H1 (cell line): ENCODE data around the gene DCAF7.

ENCODE experiments used
- ASH2L ChIP-seq: fragments of 200-600, 300-600 bp; sonication (generic); IDR thresholded peaks from one replicate; pipeline ENCODE4 v1.7.1; 2017; ENCODE audit warnings: low read length
- BACH1 ChIP-seq: IDR thresholded peaks from 2 replicates; pipeline ENCODE4 v1.6.1; 2012; ENCODE audit warnings: low read length, improper control_type of control experiment
- CBX8 ChIP-seq: fragments of 300-800, 300-1000 bp; sonication (generic); IDR thresholded peaks from 2 replicates; pipeline ENCODE4 v1.7.1; 2016; ENCODE audit warnings: low read depth, low read length, borderline replicate concordance
- CHD1 ChIP-seq: IDR thresholded peaks from 2 replicates; pipeline ENCODE4 v1.6.1; 2012; ENCODE audit warnings: low read depth, low read length, improper control_type of control experiment
- GABPA ChIP-seq: IDR thresholded peaks from 2 replicates; pipeline ENCODE4 v1.6.1; 2011; ENCODE audit warnings: mild to moderate bottlenecking, low read length, moderate library complexity, borderline replicate concordance; ENCODE audit not compliant: insufficient read depth
- JUN ChIP-seq: IDR thresholded peaks from 2 replicates; pipeline ENCODE4 v1.6.1; 2011; ENCODE audit warnings: low read depth, mild to moderate bottlenecking, improper control_type of control experiment, low read length
- MAFK ChIP-seq: IDR thresholded peaks from 2 replicates; pipeline ENCODE4 v1.6.1; 2012; ENCODE audit warnings: low read depth, mild to moderate bottlenecking, improper control_type of control experiment, low read length
- RBBP5 ChIP-seq: IDR thresholded peaks from 2 replicates; pipeline ENCODE4 v1.7.1; 2012; ENCODE audit warnings: low read depth, mild to moderate bottlenecking, inconsistent platforms, low read length, moderate library complexity, borderline replicate concordance
- RFX5 ChIP-seq: IDR thresholded peaks from 2 replicates; pipeline ENCODE4 v1.6.1; 2011; ENCODE audit warnings: low read depth, low read length, improper control_type of control experiment, borderline replicate concordance
- SP1 ChIP-seq: IDR thresholded peaks from 2 replicates; pipeline ENCODE4 v1.6.1; 2011; ENCODE audit warnings: low read depth, low read length
- TF ChIP-seq, protein P1 (sequence below), 3 experiments: IDR thresholded peaks; 1 replicate in 2 of 3; 2 replicates in 1 of 3; pipeline versions ENCODE4 v1.5.1 to v1.6.1; 2011; ENCODE audit warnings: low read length in 3 of 3, mild to moderate bottlenecking in 3 of 3, inconsistent platforms in 2 of 3, low read depth in 1 of 3, moderate library complexity in 1 of 3; ENCODE audit not compliant: insufficient read depth in 1 of 3; ENCODE audit errors: control extremely low read depth in 1 of 3
- TF ChIP-seq, protein P2 (sequence below): IDR thresholded peaks from 2 replicates; pipeline ENCODE4 v1.6.1; 2011; ENCODE audit warnings: low read length, improper control_type of control experiment

DNA sequence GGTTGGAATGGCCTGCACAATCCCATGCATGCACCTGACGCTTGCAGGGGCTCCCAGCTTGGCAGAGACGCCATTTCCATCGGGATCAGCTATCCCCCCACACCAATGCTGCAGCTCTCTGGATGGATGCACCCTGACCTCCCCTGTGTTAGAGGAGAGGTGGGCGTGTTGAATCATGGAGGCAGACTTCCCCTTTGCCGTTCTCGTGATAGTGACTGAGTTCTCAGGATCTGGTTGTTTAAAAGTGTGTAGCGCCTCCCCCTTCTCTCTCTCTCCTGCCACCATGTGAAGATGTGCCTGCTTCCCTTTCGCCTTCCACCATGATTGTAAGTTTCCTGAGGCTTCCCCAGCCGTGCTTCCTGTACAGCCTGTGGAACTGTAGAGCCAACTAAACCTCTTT, 44.9 kb upstream of the DCAF7 start:
- TF ChIP-seq GABPA (no peak), CHD1 (no peak), CBX8 (no peak), RBBP5 (no peak), SP1 (no peak), RFX5 (no peak), ASH2L (no peak), BACH1 (no peak), MAFK (no peak), JUN (no peak)
- TF ChIP-seq, protein P1, sequence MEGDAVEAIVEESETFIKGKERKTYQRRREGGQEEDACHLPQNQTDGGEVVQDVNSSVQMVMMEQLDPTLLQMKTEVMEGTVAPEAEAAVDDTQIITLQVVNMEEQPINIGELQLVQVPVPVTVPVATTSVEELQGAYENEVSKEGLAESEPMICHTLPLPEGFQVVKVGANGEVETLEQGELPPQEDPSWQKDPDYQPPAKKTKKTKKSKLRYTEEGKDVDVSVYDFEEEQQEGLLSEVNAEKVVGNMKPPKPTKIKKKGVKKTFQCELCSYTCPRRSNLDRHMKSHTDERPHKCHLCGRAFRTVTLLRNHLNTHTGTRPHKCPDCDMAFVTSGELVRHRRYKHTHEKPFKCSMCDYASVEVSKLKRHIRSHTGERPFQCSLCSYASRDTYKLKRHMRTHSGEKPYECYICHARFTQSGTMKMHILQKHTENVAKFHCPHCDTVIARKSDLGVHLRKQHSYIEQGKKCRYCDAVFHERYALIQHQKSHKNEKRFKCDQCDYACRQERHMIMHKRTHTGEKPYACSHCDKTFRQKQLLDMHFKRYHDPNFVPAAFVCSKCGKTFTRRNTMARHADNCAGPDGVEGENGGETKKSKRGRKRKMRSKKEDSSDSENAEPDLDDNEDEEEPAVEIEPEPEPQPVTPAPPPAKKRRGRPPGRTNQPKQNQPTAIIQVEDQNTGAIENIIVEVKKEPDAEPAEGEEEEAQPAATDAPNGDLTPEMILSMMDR (IDR thresholded peaks at IDR 0.05; ENCODE audit: control extremely low read depth in 1 of 3, insufficient read depth in 1 of 3, low read depth in 1 of 3, low read length in 3 of 3), result no peak
- TF ChIP-seq, protein P2, sequence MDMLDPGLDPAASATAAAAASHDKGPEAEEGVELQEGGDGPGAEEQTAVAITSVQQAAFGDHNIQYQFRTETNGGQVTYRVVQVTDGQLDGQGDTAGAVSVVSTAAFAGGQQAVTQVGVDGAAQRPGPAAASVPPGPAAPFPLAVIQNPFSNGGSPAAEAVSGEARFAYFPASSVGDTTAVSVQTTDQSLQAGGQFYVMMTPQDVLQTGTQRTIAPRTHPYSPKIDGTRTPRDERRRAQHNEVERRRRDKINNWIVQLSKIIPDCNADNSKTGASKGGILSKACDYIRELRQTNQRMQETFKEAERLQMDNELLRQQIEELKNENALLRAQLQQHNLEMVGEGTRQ, result no peak
